ENCODE data around the gene OR3A2. TPM values are rescaled to one million over a fixed set of nuclear protein-coding genes. Genes with fewer than 3 reads are reported as not detected.
"Not testable (repeated sequence)": the region's sequence is repeated elsewhere in the genome, so short reads cannot be mapped to it uniquely, and the experiment has no call there.

Gene OR3A2
- total and polyA plus RNA-seq, 8 donors: 0.08 to 0.87 (median 0.19) TPM

DNA sequence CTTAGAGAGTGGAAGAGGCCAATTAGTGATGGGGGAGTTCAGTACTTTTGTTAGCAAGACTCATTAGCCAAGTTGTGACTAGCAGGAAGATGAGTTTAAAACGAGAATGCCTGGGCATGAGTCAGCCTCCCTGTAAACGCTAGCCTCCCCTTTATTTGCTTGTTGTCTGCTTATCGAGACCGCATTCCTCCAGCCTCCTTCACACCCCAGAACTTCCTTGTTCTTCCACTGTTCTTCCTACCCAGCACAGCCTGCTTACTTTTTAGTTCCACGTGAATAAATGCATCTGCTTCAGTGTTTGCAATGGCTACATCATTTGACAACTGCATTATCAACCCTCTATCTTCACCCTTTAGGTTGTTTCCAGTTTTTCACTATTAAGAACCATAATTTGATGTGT lies 67.8 kb downstream of the OR3A2 start:
- ATAC-seq (no peak), DNase-seq (no peak)
- no peaks in the 10 kb centered on the region for H3K36me3 ChIP-seq
- TF ChIP-seq, protein P1, sequence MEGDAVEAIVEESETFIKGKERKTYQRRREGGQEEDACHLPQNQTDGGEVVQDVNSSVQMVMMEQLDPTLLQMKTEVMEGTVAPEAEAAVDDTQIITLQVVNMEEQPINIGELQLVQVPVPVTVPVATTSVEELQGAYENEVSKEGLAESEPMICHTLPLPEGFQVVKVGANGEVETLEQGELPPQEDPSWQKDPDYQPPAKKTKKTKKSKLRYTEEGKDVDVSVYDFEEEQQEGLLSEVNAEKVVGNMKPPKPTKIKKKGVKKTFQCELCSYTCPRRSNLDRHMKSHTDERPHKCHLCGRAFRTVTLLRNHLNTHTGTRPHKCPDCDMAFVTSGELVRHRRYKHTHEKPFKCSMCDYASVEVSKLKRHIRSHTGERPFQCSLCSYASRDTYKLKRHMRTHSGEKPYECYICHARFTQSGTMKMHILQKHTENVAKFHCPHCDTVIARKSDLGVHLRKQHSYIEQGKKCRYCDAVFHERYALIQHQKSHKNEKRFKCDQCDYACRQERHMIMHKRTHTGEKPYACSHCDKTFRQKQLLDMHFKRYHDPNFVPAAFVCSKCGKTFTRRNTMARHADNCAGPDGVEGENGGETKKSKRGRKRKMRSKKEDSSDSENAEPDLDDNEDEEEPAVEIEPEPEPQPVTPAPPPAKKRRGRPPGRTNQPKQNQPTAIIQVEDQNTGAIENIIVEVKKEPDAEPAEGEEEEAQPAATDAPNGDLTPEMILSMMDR (IDR thresholded peaks at IDR 0.05): no peak
- no peaks in the 10 kb centered on the region for H3K9me3 ChIP-seq
- H3K4me1 ChIP-seq: no peaks in the 10 kb centered on the region
- intact Hi-C loops (cut with DNase I): no loop called here
- no peaks in the 10 kb centered on the region for H3K27me3 ChIP-seq
- H3K4me3 ChIP-seq: no peak overlapping the region
- H3K27ac ChIP-seq: no peak overlapping the region

DNA sequence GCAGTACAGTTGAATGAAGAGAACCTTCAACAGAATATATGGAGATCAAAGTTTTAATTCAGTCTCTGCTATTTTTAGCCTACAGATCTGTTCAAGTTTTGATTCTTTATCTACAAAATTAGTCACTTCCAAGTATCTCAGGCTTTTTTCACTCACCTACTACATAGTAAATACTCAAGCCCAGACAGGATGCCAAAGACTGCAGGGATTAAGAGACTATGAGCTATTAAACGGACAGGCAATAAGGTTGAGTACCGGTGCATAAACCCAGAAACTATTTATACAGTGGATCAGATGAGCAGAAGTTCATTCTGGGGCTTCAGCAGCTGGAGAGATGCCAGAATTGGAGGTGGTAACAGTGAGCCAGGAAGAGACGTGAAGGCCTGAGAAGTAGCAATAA lies 69.3 kb downstream of the OR3A2 start:
- Histone ChIP-seq H3K4me1 (no peaks in the 10 kb centered on the region), H3K9me3 (no peaks in the 10 kb centered on the region), H3K27me3 (no peaks in the 10 kb centered on the region), H3K36me3 (no peaks in the 10 kb centered on the region), H3K4me3 (no peak overlapping the region), H3K27ac (no peak overlapping the region)
- ATAC-seq: no peak
- TF ChIP-seq, protein P1 (IDR thresholded peaks at IDR 0.05): no peak
- intact Hi-C loops (cut with DNase I): no loop called here
- DNase-seq: no peak

DNA sequence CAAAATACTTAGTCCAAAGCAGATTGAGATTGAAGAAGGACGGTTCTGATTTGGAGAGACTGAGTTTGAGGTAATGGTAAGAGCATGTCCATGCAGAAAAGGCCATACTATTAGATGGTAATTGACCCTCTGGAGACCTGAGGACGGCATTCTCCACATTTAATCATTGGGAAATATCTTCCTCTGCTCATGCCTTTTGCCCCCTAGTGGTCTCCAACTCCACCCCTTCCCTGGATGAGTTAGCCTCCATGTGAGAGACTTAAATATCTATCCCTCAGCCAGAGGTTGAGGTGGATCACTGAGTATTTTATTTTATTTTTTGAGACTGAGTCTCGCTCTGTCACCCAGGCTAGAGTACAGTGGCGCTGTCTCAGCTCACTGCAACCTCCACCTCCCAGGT lies 77.5 kb downstream of the OR3A2 start:
- Histone ChIP-seq H3K4me3 (no peak overlapping the region), H3K27ac (no peak overlapping the region), H3K9me3 (no peaks in the 10 kb centered on the region), H3K36me3 (no peaks in the 10 kb centered on the region), H3K27me3 (no peaks in the 10 kb centered on the region), H3K4me1 (no peaks in the 10 kb centered on the region)
- no peak for DNase-seq
- intact Hi-C loops (cut with DNase I): no loop called here
- ATAC-seq: no peak
- TF ChIP-seq, protein P1 (IDR thresholded peaks at IDR 0.05): no peak

DNA sequence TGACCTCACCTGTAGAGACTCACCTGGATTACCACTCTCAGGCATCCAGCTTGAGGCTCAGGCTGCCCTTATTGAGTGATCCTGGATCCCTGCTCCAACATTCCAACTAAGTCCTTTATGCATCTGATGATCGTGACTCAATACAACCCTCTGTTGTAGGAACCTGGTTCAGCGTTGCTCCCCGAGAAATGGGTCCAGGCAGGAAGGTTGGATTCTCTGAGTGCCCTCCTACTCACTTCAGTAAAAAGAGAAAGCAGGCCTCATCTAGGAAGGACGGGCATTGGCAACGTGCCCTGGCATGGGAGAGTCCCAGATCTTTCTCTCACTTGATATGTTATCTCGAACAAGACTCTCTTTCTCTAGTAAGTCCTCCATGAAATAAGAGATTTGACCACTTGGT lies 87.8 kb downstream of the OR3A2 start, which contains the start of gene OR3A1:
OR3A1 (minus strand) TSS at position 101 of the 400 bp plus-strand sequence. CDS start 5,778 bp downstream, outside the sequence.
- Histone ChIP-seq H3K27me3 (peaks cover 0 to 5% of the 10 kb centered on the region in 2 donors), H3K9me3 (no peaks in the 10 kb centered on the region), H3K36me3 (no peaks in the 10 kb centered on the region), H3K4me1 (no peaks in the 10 kb centered on the region), H3K4me3 (no peak within 1 kb of the TSS), H3K27ac (no peak within 1 kb of the TSS)
- intact Hi-C loops (cut with DNase I): no loop called here
- TF ChIP-seq, protein P1 (IDR thresholded peaks at IDR 0.05): no peak
- DNase-seq (no peak), ATAC-seq (no peak)

DNA sequence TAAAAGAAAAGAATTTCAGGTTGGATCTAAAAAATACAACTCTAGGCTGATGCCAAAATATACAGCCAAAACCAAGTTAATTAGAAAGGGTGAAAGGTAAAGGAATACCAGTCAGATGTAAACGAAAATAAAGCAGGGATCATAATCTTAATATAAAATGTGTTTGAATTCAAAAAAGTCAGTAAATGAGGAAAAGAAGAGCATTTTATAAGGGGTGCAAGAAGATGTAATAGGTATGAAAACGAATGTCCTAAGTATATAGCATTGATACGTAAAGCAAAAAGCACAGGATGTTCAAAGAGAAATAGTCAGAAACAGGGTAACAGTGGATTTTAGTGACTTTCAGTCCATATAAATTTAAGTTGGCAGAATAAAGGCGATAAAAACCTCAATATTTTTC lies 90.5 kb downstream of the OR3A2 start:
- Histone ChIP-seq H3K36me3 (no peaks in the 10 kb centered on the region), H3K9me3 (no peaks in the 10 kb centered on the region), H3K27ac (no peak overlapping the region), H3K27me3 (peaks cover 0 to 16% of the 10 kb centered on the region in 2 donors), H3K4me1 (no peaks in the 10 kb centered on the region), H3K4me3 (no peak overlapping the region)
- no peak for ATAC-seq
- intact Hi-C loops (cut with DNase I): no loop called here
- TF ChIP-seq, protein P1 (IDR thresholded peaks at IDR 0.05): no peak
- no peak for DNase-seq

DNA sequence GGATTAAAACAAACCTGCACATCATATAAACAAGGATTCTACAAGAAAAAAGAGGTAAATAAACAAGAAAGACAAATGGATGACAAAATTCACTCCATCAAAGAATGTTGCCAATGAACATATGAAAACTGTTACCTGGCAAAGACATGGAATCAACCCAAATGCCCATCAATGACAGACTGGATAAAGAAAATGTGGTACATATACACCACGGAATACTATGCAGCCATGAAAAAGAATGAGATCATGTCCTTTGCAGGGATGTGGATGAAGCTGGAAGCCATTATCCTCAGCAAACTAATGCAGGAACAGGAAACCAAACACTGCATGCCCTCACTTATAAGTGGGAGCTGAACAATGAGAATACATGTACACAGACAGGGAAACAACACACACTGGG lies 92.6 kb downstream of the OR3A2 start:
- not testable (repeated sequence) for H3K27ac ChIP-seq

More for the DNA sequence above, 92.6 kb downstream of the OR3A2 start:
- intact Hi-C loops (cut with DNase I); H3K36me3 ChIP-seq; H3K4me1 ChIP-seq; ATAC-seq; DNase-seq; H3K4me3 ChIP-seq; H3K9me3 ChIP-seq: not testable (repeated sequence)
- peaks cover 0 to 16% of the 10 kb centered on the region in 2 donors for H3K27me3 ChIP-seq
